ENCODE measurements around the gene IL10RA.
A peak's percentile ranks its signal among the peaks of the same experiment; 100 is the strongest.

Gene IL10RA

DNA sequence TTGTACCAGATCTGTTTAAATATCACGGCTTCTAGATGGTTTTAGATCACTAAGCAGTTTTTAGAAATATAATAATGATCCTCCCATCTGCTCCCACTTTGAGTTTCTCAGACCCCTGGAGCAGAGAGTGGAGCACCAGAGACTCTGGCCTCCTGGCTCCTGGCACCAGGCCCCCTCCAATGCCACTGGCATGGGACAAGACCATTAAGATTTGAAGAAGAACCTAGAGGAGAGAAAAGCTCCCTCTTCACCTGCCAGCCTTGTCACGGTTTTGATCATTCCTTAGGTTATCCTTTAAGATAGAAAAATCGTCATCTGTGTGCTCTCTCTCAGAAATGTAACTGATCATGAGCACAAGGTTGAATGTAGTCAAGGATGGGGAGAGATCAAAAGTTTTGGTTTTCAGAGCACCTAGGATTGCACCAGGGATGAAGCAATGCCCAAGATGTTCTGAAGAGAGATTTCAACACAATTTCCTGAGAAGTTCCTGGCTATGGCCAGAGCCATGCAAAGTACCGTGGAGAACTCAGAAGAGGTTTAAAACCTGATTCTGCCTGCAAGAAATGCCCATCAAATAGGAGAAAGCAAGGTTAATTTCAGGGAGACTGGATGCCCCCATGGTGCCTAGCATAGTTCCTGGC lies 22.2 kb downstream of the IL10RA start:
- DNase-seq = no peak

DNA sequence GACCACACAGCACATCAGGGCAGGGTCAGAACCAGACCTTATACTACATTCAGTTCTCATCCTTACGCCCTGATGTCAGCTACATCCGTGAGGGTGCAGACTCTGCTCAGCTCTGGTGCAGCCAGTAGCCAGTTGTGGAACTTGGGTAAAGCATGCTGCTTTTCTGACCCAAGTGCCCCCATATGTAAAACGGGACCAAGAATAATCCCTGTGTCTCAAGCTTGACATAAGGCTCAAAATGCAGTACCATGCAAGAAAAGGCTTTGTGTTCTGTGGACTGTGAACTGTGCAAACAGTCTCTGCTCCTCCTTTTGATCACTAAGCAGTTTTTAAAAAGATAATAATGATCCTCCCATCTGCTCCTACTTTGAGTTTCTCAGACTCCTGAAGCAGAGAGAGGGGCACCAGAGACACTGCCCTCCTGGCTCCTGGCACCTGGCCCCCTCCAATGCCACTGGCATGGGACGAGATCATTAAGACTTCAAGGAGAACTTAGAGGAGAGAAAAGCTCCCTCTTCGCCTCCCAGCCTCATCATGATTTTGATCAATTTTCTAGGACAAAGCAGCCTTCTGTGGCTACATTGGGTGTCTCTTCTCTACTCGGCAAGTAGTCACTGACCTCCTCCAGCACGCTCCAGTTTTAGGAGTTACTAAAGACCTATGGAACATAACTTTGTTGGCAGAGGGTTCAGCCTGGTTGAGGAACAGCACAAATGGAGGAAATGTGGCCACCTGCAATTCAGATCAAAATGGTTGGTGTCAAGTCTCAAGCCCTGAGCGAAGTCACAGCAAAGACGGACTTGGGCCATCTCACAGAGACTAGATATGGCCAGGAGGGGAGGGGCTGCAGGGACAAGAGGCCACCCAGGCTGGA lies 23.9 kb downstream of the IL10RA start:
- DNase-seq = no peak

DNA sequence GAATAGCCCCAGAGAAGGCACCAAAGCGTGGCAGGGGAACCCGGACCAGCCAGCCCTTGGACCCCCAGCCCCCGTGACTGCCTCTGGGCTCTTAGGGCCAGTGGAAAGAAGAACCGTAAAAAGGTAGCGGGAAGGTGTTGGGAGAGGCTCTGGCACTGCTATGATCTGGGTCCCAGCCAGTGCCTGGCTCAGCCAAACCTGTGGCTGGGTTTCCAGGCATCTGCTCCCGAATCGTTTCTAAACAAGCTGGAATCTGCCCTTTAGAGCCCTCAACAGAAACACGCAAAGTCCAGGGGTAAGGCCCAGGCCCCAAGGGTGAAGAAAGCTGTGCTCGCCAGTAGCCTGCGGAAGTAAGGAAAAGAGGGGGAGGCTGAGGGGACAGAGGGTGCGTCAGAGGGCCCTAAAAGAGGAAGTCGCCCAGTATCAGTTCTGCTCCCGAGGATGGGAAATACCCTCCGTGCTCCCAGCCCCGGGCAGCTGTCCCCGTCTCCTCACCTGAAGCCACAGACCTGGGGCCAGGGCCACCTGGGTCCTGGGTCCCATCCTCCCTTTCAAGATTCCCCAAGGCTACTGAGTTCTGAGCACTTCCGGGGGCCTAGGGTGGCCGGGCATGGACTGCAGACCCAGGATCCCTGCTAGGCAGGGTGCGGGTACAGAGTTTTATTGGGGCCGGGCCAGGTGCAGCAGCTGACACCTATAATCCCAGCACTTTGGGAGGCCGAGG lies 24.7 kb downstream of the IL10RA start:
- DNase-seq = no peak

DNA sequence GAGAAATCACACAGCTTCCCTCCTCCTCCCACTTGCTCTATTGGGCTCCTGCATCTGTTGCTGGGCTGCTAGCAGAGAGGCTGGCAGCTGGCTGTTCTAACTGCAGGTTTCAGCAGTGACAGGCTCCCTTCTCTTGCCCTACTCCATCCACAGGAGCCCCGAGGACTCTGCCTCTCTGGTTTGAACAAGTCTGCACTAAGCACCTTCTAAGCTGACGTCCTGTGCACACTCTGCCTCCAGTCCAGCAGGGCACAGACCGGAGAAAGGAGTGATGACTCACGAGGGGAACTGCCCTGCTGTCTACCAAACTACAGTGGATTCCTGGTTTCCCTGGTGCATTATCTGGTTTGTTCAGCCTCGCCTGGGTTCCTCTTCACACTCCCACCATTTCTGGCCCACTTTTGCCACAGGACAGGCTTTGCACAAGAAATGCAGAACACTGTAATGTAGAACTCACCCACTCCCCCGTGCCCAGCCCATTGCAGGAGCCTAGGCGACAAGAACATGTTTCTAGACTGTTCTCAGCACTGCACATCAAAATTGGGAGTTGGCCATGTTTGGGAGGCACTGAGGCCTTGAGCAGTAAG lies 26.0 kb downstream of the IL10RA start:
- no peak for DNase-seq

DNA sequence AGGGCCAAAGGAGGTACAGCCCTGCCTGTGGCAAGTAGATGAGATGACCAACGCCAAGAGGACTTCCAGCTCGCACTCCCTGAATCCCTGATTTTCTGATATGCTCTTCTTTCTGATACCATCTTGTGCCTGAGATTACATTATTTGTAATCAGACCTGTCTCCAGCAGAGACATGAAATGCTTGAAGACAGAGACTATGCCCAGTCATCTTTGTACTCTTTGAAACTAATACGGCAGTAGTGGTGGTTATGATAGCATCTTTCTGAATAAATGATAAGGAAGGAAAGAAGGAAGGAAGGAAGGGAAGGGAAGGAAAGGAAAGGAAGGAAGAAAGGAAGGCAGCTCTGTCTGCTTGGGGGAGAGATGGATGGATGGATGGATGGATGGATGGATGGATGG lies 27.8 kb downstream of the IL10RA start:
- DNase-seq = no peak

DNA sequence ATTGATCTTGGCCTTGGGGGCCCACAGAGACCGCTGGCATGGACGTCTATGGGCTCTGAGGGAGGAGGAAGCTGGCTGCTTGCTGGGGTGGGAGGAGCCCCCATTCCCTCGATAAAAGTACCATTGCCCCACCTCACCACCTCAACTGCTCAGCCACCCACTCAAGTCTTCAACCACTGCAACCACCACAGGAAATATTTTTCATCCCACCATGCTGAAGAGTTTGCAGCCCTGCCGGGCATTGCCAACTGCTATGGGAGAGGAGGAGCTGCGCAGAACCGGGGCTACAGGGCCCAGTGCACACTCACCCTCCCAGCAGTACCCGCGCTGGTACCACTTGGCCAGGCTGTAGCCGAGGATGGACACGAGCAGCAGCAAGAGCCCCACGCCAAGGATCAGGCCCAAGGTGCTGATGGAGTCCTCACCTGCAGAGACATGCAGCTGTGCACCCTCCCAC lies 29.2 kb downstream of the IL10RA start:
- DNase-seq = no peak

DNA sequence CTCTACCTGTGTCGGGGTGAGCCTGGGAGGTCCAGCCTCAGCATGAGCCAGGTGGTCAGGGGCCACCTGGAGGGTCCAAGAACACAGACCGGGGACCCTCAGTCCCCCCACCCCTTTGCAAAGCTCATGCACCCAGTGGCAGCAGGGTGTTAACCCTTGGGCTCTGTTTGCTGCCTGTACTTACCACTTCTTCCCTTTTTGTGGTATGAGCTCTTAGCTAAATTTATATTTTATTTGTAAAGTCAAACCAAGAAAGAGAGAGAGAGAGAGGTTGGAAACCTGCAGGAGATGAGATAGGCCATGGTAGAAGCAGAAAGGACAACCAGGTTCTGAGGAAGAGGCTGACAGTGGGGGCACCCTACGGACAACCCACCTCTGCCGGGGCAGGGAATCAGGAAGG lies 29.9 kb downstream of the IL10RA start:
- DNase-seq = no peak

DNA sequence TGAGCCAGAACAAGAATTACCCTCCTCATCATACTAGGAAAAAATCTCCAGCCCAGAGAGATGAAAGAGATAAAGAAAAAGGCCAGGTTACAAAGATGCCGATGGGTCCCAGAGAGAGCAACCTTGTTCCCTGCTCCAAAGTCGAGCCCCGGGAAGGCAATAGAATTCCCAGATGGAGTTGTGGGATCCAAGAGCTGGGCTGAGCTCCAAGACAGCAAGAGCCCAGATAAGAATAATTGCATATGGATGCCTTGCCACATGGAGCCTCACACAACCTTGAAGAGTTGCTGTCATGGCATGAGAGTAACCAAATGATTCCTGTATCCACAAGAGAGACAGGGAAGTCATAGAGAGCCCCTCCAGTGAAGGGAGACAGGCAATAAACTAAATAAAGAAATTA lies 30.9 kb downstream of the IL10RA start:
- DNase-seq = no peak

DNA sequence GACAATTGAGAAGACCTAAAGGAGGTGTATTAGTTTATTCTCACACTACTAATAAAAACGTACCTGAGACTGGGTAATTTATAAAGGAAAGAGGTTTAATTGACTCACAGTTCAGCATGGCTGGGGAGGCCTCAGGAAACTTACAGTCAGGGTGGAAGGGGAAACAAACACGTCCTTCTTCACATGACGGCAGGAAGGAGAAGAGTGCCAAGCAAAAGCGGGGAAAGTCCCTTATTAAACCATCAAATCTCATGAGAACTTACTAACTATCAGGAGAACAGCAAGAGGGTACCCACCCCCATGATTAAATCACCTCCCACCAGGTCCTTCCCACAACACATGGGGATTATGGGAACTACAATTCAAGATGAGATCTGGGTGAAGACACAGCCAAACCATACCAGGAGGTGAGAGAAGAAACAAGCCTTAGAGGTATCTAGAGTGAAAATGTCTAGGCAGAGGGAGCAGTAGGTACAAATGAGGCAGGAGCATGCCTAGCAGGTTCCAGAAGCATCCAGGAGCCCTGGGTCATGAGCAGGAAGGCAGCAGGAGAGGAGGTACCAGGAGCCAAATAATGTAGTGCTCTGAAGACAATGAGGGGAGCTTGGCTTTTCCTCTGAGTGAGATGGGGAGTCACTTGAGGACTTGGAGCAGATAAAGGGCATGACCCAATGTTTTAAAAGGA lies 31.6 kb downstream of the IL10RA start:
- no peak for DNase-seq

DNA sequence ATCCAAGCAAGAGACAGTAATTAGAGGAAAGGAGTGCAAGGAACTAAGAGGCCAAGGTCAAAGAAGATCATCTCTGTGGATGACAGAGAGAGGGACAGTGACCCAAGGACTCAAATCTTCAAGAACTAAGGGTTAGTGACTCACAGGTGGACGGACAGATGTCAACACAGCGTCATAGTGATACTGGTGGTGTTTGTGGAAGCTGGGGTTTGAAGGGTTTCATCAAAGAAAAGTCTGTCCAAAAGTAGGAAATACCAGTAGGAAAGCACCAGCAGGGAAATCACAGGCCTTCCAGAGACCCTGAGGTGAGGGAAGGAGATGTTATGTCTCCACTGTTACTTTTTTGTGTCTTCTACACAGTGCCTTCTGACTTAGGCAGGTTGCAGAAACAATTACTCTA lies 32.2 kb downstream of the IL10RA start:
- no peak for DNase-seq

DNA sequence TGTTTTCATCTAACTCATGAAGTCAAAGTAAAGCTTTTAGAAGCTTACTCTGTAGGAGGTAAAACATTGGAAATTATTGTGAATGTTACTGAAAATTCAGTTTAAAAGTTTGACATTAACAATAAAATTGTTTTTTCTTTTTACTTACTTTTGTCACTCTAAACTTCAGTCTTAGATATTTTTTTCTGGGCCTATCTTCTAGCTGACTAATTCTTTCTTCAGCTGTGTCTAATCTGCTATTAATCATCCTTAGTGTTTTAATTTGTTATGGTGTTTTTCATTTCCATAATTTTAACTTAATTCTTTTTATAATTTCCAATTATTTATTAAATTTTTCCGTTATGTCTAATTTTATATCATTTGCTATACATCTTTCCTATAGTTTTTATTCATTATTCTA lies 35.0 kb downstream of the IL10RA start:
- no peak for DNase-seq

DNA sequence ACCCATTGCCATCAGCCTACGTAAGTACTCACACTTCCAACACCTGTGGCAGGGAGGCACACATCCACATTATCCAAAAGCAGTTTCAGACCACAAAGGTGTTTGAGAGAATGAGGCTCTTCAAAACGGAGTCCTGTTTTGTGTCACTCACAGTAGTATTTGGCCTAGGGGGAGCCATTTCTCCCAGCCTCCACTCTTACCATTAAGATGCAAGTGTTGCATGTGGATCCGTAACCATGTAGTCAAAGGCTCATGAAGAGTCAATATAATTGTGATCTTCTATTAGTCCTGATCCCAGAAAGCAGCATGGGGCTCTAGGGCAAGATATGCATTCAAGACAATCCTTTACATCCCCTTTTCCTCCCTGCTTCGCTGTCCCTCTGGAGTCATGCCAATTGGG lies 41.5 kb downstream of the IL10RA start:
- no peak for DNase-seq

DNA sequence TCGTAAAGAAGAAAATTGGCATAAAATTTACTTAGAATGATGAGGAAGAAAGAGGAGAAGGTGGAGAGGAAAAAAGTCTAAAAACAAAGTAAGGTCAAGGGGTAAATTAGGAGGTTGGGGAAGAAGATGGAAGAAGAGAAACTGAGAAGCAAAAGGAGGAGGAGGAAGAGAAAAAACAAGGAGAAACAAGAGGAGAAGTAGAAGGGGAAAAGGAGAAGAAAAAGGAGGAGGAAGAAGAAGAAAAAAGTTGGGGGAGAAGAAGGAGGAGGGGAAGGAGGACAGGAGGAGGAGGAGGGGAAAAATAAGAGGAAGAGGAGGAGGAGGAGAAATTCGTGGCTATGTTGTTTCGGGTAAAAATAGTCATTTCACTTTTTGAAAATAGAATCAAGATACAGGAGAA lies 42.4 kb downstream of the IL10RA start:
- no peak for DNase-seq

DNA sequence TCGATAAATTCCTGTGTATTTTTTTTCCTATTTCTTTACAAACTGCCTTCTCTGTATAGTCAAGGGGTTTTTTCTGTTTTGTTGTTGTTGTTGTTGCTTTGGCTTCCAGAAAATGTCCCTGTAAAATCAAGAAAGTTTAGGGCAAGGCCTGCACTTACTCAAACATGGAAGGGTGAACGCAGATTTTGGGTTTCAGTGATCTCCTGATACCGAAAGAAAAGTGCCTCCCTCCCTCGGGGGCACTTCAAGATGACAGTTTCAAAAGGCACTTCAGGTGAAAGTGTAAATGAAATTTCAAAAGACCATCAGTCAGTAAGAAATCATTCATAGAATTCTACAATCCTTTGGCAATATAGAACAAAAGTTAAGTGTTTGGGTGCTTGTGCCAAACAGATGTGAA lies 47.2 kb downstream of the IL10RA start:
- no peak for DNase-seq

DNA sequence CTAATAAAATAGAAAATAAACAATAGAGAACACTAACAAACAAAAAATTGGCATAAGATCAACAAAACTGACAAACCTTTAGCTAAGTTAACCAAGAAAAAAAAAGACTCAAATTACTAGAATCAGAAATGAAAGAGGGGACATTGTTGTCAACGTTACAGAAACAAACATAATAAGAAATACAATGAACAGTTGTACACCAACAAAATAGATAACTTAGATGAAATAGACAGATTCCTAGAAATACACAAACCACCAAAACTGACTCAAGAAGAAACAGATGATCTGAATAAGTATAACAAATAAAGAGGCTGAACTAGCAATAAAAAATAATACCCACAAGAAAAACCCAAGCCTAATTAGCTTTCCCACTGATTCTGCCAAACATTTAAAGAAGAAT lies 55.9 kb downstream of the IL10RA start:
- no peak for DNase-seq

DNA sequence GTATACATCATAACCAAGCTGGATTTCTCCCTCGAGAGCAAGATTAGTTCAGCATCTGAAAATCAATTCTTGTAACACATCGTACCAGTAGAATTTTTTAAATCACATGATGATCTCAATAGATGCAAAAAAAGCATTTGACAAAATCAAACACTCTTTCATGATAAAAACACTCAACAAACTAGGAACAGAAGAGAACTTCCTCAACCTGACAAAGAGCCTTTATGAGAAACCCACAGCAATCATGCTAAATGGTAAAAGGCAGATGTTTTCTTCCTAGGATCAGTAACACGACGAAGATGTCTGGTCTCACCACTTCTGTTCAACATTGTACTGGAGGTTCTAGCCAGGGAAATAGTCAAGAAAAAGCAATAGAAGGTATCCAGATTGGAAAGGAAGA lies 56.6 kb downstream of the IL10RA start:
- no peak for DNase-seq

DNA sequence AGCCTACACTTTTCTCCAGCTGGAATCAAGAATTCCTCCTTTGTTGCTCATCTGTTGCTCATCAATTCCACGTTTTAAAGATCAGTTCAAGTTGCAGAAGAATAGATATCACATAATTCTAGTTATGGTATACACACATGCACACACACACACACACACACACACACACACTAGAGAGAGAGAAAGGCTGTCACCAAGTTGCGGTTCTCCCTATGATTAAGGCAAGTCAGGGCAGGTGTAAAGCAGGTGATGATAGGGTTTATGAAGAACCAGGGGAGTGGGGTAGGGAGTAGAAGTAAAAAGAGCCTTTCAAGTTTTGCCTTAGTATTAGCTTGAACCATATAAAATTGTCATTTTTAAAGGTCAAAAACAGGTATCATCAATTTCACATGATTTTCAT lies 59.0 kb downstream of the IL10RA start:
- no peak for DNase-seq

DNA sequence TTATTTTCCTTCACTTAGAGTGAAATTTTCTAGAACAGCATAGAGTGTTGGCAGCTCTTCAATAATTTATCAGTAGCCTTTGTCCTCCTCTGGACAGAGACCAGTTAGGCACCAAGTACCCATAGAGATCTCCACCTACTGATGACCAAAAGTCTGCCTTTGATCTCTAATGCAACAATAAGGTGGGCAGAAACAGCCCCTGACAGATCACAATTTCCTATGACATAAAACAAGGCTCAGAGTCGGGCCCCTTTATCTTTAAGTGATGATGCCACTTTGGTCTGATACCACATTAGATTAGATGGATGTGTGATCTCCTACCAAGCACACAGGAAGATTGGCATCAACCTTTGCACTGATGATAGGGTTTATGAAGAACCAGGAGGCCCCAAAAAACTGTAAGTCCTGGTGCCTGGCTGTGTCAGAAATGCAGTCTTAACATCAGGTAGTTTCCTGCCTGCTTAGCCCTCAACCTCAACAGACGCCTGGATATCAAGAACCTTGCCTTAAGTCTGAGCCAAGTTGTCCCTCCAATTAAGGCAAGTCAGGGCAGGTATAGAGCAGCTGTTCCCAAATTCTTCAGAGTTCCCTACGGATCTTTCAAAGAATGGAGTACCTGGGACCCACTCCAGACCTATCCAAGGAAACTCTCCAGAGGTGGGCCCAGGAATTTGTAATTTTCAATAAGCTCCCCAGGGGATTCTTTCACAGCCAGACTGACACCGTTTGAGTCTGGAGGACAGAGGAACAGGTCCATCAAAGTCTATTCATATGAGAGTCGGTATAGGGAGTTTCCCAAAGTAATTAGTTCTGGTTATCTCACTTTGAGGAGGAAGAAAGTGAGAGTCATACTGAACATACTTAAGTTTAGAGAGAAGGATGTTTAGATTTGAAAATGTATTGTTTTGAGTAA lies 60.1 kb downstream of the IL10RA start:
- peak; percentile 38 for DNase-seq

DNA sequence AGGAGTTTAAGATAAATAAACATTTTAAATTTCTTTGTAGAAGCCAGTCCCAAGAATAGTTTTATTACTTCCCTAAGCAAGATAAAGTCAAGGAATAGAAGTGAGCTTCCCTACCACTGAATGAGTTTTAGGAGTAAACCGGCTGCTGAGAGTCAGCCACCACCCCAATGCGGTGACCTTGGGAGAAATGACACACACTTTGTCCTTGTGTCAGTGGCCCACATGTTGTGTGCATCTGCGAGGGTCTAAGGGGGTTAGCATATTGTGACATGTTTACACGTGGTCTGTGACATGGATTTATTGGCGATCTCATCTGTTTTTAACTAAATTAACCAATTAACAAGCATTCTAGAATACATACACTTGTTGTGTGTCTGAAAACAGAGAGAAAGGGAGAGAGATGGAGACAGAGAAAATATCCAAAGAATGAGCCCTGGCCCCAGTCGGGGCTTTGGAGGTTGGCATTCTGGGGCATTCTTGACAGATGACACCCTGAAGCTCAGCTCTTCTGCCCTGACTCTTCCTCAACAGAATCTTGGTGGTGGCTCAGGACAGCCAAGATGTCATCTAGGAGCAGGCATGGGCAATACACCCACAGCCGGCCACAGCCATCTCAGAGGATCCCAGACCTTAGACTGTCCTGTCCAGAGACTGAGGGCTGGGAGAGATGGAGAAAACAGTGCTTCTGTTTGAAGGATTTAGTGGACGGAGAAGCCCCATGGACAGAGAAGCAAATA lies 60.9 kb downstream of the IL10RA start:
- DNase-seq = no peak

DNA sequence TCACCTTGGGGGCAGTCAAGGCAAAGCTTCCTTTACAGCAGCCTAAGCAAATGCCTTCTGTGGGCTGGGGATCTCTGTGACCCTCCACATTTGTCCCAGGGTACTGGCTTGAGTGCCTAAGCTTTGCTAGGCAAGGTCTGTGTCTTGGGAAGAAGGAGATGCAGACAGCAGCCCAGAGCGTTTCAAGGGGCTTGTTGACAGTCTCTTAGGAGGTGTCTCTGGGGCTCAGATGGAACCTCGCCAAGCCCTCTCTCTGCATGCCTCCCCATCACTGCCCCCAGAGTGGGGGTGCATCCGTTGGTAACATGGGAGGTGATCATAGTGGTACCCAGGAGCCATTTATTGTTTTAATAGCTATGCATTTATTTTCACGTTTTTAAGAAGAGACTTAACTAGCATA lies 61.6 kb downstream of the IL10RA start:
- no peak for DNase-seq

All from activated CD4-positive, alpha-beta T cell treated with anti-CD3 and anti-CD28 coated beads for 4 hours (primary cell).